HUES64 (cell line): ENCODE measurements around the gene ADAM12.

Source experiments
- H3K27ac ChIP-seq: 2 replicates; pipeline ENCODE4 v1.7.0; 2013; ENCODE audit warnings: low read depth, low read length, inconsistent platforms
- H3K27me3 ChIP-seq: 2 replicates; pipeline ENCODE4 v1.6.1; 2013; ENCODE audit warnings: mild to moderate bottlenecking, low read length; ENCODE audit not compliant: insufficient read depth
- H3K36me3 ChIP-seq: 2 replicates; pipeline ENCODE4 v1.6.1; 2013; ENCODE audit warnings: mild to moderate bottlenecking, low read length; ENCODE audit not compliant: insufficient read depth
- H3K4me1 ChIP-seq: 2 replicates; pipeline ENCODE4 v1.6.1; 2013; ENCODE audit warnings: mild to moderate bottlenecking, low read length, moderate library complexity; ENCODE audit not compliant: insufficient read depth
- H3K4me3 ChIP-seq: 2 replicates; pipeline ENCODE4 v1.5.1; 2013; ENCODE audit warnings: mild to moderate bottlenecking, low read length, moderate library complexity
- H3K9ac ChIP-seq: 2 replicates; pipeline ENCODE4 v1.6.1; 2013; ENCODE audit warnings: mild to moderate bottlenecking, low read depth, low read length
- H3K9me3 ChIP-seq: 2 replicates; pipeline ENCODE4 v1.6.1; 2013; ENCODE audit warnings: low read depth, low read length; ENCODE audit not compliant: insufficient read depth
- WGBS: fragments of 150-250, 120-280 bp; methylation state at CpG from one replicate; pipeline ENCODE4 v1.1.7; 2013; ENCODE audit warnings: missing lambda C conversion rate; 5-methylcytosine and 5-hydroxymethylcytosine counted together

Gene ADAM12

GRCh38 chr10:126423732-126424491 lies 35.6 kb upstream of the ADAM12 start:
- Histone ChIP-seq H3K4me1 (0 out of 2 replicates have a peak, but pooled peaks cover 7% of the 10 kb centered on the region), H3K27me3 (no peaks in the 10 kb centered on the region)
- WGBS: 95% methylated on average over 6 of the region's 6 CpGs

GRCh38 chr10:126422567-126422966 lies 34.3 kb upstream of the ADAM12 start:
- H3K9ac ChIP-seq: no peak overlapping the region
- no peak overlapping the region for H3K4me3 ChIP-seq
- H3K27me3 ChIP-seq: no peaks in the 10 kb centered on the region
- H3K27ac ChIP-seq: no peak overlapping the region
- peaks cover 17% of the 10 kb centered on the region; the same call in 1 of the 2 replicates for H3K9me3 ChIP-seq
- 0 out of 2 replicates have a peak, but pooled peaks cover 7% of the 10 kb centered on the region for H3K4me1 ChIP-seq
- no peaks in the 10 kb centered on the region for H3K36me3 ChIP-seq
- WGBS: 95% methylated on average over 1 of the region's 1 CpG

More at GRCh38 chr10:126423732-126424491, 35.6 kb upstream of the ADAM12 start:
- peaks cover 17% of the 10 kb centered on the region; the same call in 1 of the 2 replicates for H3K9me3 ChIP-seq
- H3K36me3 ChIP-seq: no peaks in the 10 kb centered on the region
- no peak overlapping the region for H3K27ac ChIP-seq
- H3K4me3 ChIP-seq: no peak overlapping the region
- H3K9ac ChIP-seq: no peak overlapping the region

- Histone ChIP-seq H3K4me3 (no peak overlapping the region), H3K27me3 (no peaks in the 10 kb centered on the region), H3K36me3 (no peaks in the 10 kb centered on the region), H3K27ac (no peak overlapping the region), H3K9me3 (peaks cover 17% of the 10 kb centered on the region; the same call in 1 of the 2 replicates), H3K4me1 (0 out of 2 replicates have a peak, but pooled peaks cover 7% of the 10 kb centered on the region), H3K9ac (no peak overlapping the region)
- WGBS: 91% methylated on average over 10 of the region's 10 CpGs
Observed at GRCh38 chr10:126421756-126422256, 33.5 kb upstream of the ADAM12 start.

- 92% methylated on average over 12 of the region's 12 CpGs for WGBS
- H3K27me3 ChIP-seq: no peaks in the 10 kb centered on the region
- no peak overlapping the region for H3K9ac ChIP-seq
- no peak overlapping the region for H3K27ac ChIP-seq
- no peak overlapping the region for H3K4me3 ChIP-seq
- 0 out of 2 replicates have a peak, but pooled peaks cover 7% of the 10 kb centered on the region for H3K4me1 ChIP-seq
- peaks cover 17% of the 10 kb centered on the region; the same call in 1 of the 2 replicates for H3K9me3 ChIP-seq
- no peaks in the 10 kb centered on the region for H3K36me3 ChIP-seq
Observed at GRCh38 chr10:126420567-126421300, 32.5 kb upstream of the ADAM12 start.

- WGBS: 85% methylated on average over 4 of the region's 4 CpGs
- no peaks in the 10 kb centered on the region for H3K27me3 ChIP-seq
- 0 out of 2 replicates have a peak, but pooled peaks cover 7% of the 10 kb centered on the region for H3K4me1 ChIP-seq
- no peaks in the 10 kb centered on the region for H3K36me3 ChIP-seq
- H3K4me3 ChIP-seq: no peak overlapping the region
- no peak overlapping the region for H3K27ac ChIP-seq
- H3K9me3 ChIP-seq: no peaks in the 10 kb centered on the region
- no peak overlapping the region for H3K9ac ChIP-seq
Observed at GRCh38 chr10:126417220-126417825, 29.0 kb upstream of the ADAM12 start.

GRCh38 chr10:126409821-126410220 lies 21.5 kb upstream of the ADAM12 start:
- peaks cover 8% of the 10 kb centered on the region for H3K4me1 ChIP-seq
- H3K9ac ChIP-seq: no peak overlapping the region
- WGBS: 71% methylated on average over 6 of the region's 6 CpGs
- H3K27ac ChIP-seq: no peak overlapping the region
- H3K9me3 ChIP-seq: no peaks in the 10 kb centered on the region
- no peak overlapping the region for H3K4me3 ChIP-seq
- H3K27me3 ChIP-seq: no peaks in the 10 kb centered on the region
- H3K36me3 ChIP-seq: no peaks in the 10 kb centered on the region

DNA sequence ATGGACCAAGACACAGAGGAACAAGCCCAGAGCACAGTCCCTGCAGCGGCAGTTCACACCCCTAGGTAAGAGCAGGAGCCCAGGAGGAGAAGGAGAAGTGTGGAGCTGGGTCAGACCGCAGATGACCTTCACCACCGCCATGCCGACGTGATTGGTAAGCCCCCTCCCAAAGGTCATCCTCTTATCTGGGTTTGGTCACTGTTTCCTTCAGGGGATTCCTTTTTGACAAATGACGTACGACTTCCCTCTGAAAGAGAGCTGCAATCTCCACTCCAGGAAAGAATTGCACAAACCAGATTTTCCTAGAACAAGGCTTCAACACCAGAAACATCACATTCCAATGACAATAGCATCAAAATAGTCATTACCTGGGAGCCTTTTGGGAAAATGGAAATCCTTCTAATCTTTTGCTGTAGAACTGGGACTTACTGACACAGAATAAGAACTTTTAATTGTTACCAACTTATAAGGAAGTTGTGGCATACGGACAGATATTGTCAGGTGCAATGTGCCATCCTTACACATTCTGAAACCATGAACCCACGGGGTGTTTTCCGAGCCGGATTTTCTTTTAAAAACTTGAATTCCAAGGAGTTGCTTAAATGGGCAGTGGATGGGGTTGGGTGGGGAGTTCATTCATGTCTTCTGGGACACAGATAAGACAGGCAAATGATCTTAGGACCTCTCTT lies 20.8 kb upstream of the ADAM12 start:
- no peaks in the 10 kb centered on the region for H3K36me3 ChIP-seq
- no peak overlapping the region for H3K9ac ChIP-seq

GRCh38 chr10:126407831-126408230 lies 19.6 kb upstream of the ADAM12 start:
- H3K9me3 ChIP-seq: no peaks in the 10 kb centered on the region
- WGBS: 84% methylated on average over 2 of the region's 2 CpGs

More for the DNA sequence above, 20.8 kb upstream of the ADAM12 start:
- H3K4me1 ChIP-seq: peaks cover 8% of the 10 kb centered on the region
- H3K4me3 ChIP-seq: no peak overlapping the region
- no peak overlapping the region for H3K27ac ChIP-seq
- no peaks in the 10 kb centered on the region for H3K27me3 ChIP-seq
- no peaks in the 10 kb centered on the region for H3K9me3 ChIP-seq
- WGBS: 90% methylated on average over 11 of the region's 11 CpGs

DNA sequence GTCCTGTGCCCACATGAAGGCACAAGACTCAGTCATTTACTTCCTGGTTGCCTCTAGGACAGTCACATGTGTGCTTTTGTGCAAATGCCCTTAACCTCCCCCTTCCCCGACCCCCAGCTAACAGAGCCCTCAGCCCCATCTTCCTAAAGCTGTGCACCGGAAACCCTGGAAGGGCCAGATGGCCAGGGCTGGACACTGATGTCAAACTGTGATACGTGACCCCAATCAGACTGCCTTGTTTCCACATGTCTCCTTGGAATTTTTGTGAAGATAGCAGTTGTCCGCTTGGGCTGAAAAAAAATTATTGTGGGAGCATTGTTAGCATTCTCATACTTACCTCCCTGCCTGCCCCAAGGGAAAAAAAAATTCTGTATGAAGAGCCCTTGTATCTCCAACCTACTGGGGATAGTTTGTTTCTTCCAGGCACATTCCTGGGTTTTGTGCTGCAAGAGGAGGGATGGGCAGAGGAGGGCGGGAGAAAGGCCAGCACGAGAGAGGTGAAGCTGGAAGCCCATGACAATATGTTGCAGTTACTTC lies 17.0 kb upstream of the ADAM12 start:
- 80% methylated on average over 6 of the region's 6 CpGs for WGBS
- no peak overlapping the region for H3K4me3 ChIP-seq
- no peaks in the 10 kb centered on the region for H3K36me3 ChIP-seq
- no peaks in the 10 kb centered on the region for H3K27me3 ChIP-seq
- H3K9me3 ChIP-seq: no peaks in the 10 kb centered on the region
- H3K4me1 ChIP-seq: peaks cover 8% of the 10 kb centered on the region
- H3K27ac ChIP-seq: no peak overlapping the region
- no peak overlapping the region for H3K9ac ChIP-seq

More at GRCh38 chr10:126407831-126408230, 19.6 kb upstream of the ADAM12 start:
- Histone ChIP-seq H3K4me3 (no peak overlapping the region), H3K4me1 (peaks cover 8% of the 10 kb centered on the region), H3K36me3 (no peaks in the 10 kb centered on the region), H3K27ac (no peak overlapping the region), H3K9ac (no peak overlapping the region), H3K27me3 (no peaks in the 10 kb centered on the region)
